SK-N-MC (cell line): ENCODE data around the gene PYGB.

Experiments
- FOXP2 ChIP-seq: optimal IDR thresholded peaks from 2 replicates; pipeline ENCODE3; 2011; ENCODE audit warnings: mild to moderate bottlenecking, moderate library complexity; ENCODE audit not compliant: insufficient read depth; ENCODE audit errors: extremely low read length, control extremely low read depth
- POLR2AphosphoS5 ChIP-seq: IDR thresholded peaks from 2 replicates; pipeline ENCODE4 v1.6.1; 2012; ENCODE audit warnings: mild to moderate bottlenecking, low read depth, low read length, borderline replicate concordance

DNA sequence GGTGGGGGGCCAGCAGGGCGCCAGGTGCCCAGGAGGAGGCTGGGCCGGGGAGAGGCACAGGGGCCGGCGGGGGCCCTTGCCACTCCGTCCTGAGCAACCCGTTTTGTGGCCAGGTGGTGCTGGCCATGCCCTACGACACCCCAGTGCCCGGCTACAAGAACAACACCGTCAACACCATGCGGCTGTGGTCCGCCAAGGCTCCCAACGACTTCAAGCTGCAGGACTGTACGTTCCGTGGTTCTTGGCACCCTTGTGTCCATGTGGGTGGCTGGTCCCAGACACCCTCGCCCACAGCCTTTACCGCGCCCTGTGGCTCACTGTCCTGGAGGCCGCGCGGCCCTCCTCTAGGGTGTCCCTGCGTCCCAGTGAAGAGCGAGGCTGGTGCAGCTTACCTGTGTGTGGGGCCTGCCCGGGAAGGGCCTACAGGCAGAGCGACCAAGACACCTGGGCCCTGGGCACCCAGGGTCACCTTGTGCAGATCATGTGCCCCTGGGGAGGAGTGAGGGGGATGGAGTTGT lies 28.7 kb downstream of the PYGB start:
- TF ChIP-seq FOXP2 (no peak), POLR2AphosphoS5 (no peak)
